Thymus (tissue), 11 donors: ENCODE measurements around the gene UGT1A8. TPM values are rescaled to one million over a fixed set of nuclear protein-coding genes. Genes with fewer than 3 reads are reported as not detected.
"Not testable (repeated sequence)": the region's sequence is repeated elsewhere in the genome, so short reads cannot be mapped to it uniquely, and the experiment has no call there.

Experiments
- DNase-seq, 9 donors: peaks; one replicate each; pipeline ENCODE4 v3.0.0-alpha.2; 2013; ENCODE audit warnings: low spot score in 9 of 9, low read depth in 6 of 9, missing footprints in 1 of 9
- H3K27ac ChIP-seq, 2 donors: one replicate each; pipeline ENCODE4 v1.5.1; 2013; ENCODE audit warnings: control low read depth in 1 of 2, low read depth in 1 of 2, low read length in 1 of 2, mild to moderate bottlenecking in 1 of 2, moderate library complexity in 1 of 2
- H3K27me3 ChIP-seq, 2 donors: one replicate each; pipeline ENCODE4 v1.5.1; 2013; ENCODE audit warnings: low read length in 1 of 2; ENCODE audit not compliant: control insufficient read depth in 2 of 2, insufficient read depth in 1 of 2
- H3K36me3 ChIP-seq, 2 donors: one replicate each; pipeline ENCODE4 v1.5.1; 2013; ENCODE audit warnings: low read length in 1 of 2, mild to moderate bottlenecking in 1 of 2, moderate library complexity in 1 of 2; ENCODE audit not compliant: control insufficient read depth in 2 of 2, insufficient read depth in 2 of 2
- H3K4me1 ChIP-seq, 2 donors: one replicate each; pipeline ENCODE4 v1.5.1; 2013; ENCODE audit warnings: low read length in 2 of 2; ENCODE audit not compliant: control insufficient read depth in 2 of 2, insufficient read depth in 2 of 2
- H3K4me3 ChIP-seq, 2 donors: one replicate each; pipeline ENCODE4 v1.5.1; 2013; ENCODE audit warnings: low read length in 2 of 2, control low read depth in 1 of 2, mild to moderate bottlenecking in 1 of 2
- H3K9me3 ChIP-seq, 2 donors: one replicate each; pipeline ENCODE4 v1.5.1; 2013; ENCODE audit warnings: low read length in 1 of 2, mild to moderate bottlenecking in 1 of 2; ENCODE audit not compliant: control insufficient read depth in 2 of 2, insufficient read depth in 1 of 2
- WGBS: extraction: QIAGEN DNeasy Blood & Tissue Kit; methylation state at CpG from one replicate; pipeline ENCODE4 v1.1.7; 2013; 5-methylcytosine and 5-hydroxymethylcytosine counted together
- polyA plus RNA-seq: library from polyadenylated mRNA; stranded (reverse); fragments of 200-250 nt; gene quantifications from one replicate; pipeline ENCODE4 v1.2.3, GENCODE V29; 2013
- total RNA-seq: library from RNA; stranded (reverse); fragments of 120-200 nt; gene quantifications from one replicate; pipeline ENCODE4 v1.2.4, GENCODE V29; 2013
- donor health status: healthy.

Gene UGT1A8
- total and polyA plus RNA-seq, 2 donors: 0.24 to 2.6 TPM

GRCh38 chr2:233621863-233622262, 4.4 kb downstream of the UGT1A8 start:
- H3K36me3 ChIP-seq, H3K9me3 ChIP-seq, H3K4me1 ChIP-seq, H3K27ac ChIP-seq, H3K27me3 ChIP-seq, H3K4me3 ChIP-seq, DNase-seq: not testable (repeated sequence)
- WGBS: 96% methylated on average over 5 of the region's 5 CpGs

- 79% methylated on average over 5 of the region's 5 CpGs for WGBS
- H3K36me3 ChIP-seq: no peaks in the 10 kb centered on the region
These were observed 10.0 kb downstream of the UGT1A8 start for GRCh38 chr2:233627331-233628025.

GRCh38 chr2:233636306-233636705, 18.9 kb downstream of the UGT1A8 start, which contains the start of gene UGT1A10:
Gene UGT1A10, plus strand, starts transcription at chr2:233636448. Its CDS starts 75 bp downstream, at chr2:233636523.
- H3K27ac ChIP-seq, DNase-seq, H3K9me3 ChIP-seq, H3K4me3 ChIP-seq, H3K36me3 ChIP-seq, H3K27me3 ChIP-seq, H3K4me1 ChIP-seq: not testable (repeated sequence)
- WGBS: 96% methylated on average over 10 of the region's 10 CpGs

More at GRCh38 chr2:233627331-233628025, 10.0 kb downstream of the UGT1A8 start:
- H3K27ac ChIP-seq: no peak overlapping the region
- no peaks in the 10 kb centered on the region for H3K9me3 ChIP-seq
- no peaks in the 10 kb centered on the region for H3K27me3 ChIP-seq
- no peaks in the 10 kb centered on the region for H3K4me1 ChIP-seq
- H3K4me3 ChIP-seq: no peak overlapping the region
- no peak for DNase-seq

GRCh38 chr2:233638836-233639235, 21.4 kb downstream of the UGT1A8 start:
- Histone ChIP-seq H3K36me3 (no peaks in the 10 kb centered on the region), H3K4me3 (no peak overlapping the region), H3K27me3 (no peaks in the 10 kb centered on the region), H3K27ac (peak overlapping the region in 1 of 2 donors; percentile 69), H3K9me3 (no peaks in the 10 kb centered on the region), H3K4me1 (peaks cover 0 to 2% of the 10 kb centered on the region in 2 donors)
- WGBS: 73% methylated on average over 5 of the region's 5 CpGs
- DNase-seq: no peak

- Histone ChIP-seq H3K27ac (peak overlapping the region in 1 of 2 donors; percentile 30), H3K36me3 (no peaks in the 10 kb centered on the region), H3K4me3 (no peak overlapping the region), H3K9me3 (no peaks in the 10 kb centered on the region), H3K4me1 (peaks cover 0 to 2% of the 10 kb centered on the region in 2 donors), H3K27me3 (no peaks in the 10 kb centered on the region)
- no peak for DNase-seq
These were observed 22.4 kb downstream of the UGT1A8 start for GRCh38 chr2:233639860-233640259.

GRCh38 chr2:233643128-233643527, 25.7 kb downstream of the UGT1A8 start:
- 92% methylated on average over 1 of the region's 1 CpG for WGBS

GRCh38 chr2:233646033-233646432, 28.6 kb downstream of the UGT1A8 start:
- not testable (repeated sequence) for H3K27me3 ChIP-seq, H3K4me3 ChIP-seq, DNase-seq, H3K27ac ChIP-seq, H3K4me1 ChIP-seq, H3K36me3 ChIP-seq, H3K9me3 ChIP-seq
- 96% methylated on average over 3 of the region's 3 CpGs for WGBS

More at GRCh38 chr2:233643128-233643527, 25.7 kb downstream of the UGT1A8 start:
- H3K27ac ChIP-seq: no peak overlapping the region
- peaks cover 0 to 2% of the 10 kb centered on the region in 2 donors for H3K4me1 ChIP-seq
- H3K27me3 ChIP-seq: no peaks in the 10 kb centered on the region
- H3K36me3 ChIP-seq: no peaks in the 10 kb centered on the region
- no peak overlapping the region for H3K4me3 ChIP-seq
- DNase-seq: no peak
- peaks cover 0 to 9% of the 10 kb centered on the region in 2 donors for H3K9me3 ChIP-seq

- Histone ChIP-seq H3K9me3 (peaks cover 0 to 2% of the 10 kb centered on the region in 2 donors), H3K27me3 (no peaks in the 10 kb centered on the region), H3K36me3 (no peaks in the 10 kb centered on the region), H3K4me3 (no peak overlapping the region), H3K4me1 (no peaks in the 10 kb centered on the region), H3K27ac (peak overlapping the region in 1 of 2 donors; percentile 23)
- 87% methylated on average over 4 of the region's 4 CpGs for WGBS
- peak in 1 of 9 donors; percentile 15 for DNase-seq
These were observed 33.5 kb downstream of the UGT1A8 start for GRCh38 chr2:233650981-233651380.

GRCh38 chr2:233651430-233651829, 34.0 kb downstream of the UGT1A8 start:
- Histone ChIP-seq H3K4me1 (no peaks in the 10 kb centered on the region), H3K27ac (peak overlapping the region in 1 of 2 donors; percentile 32), H3K9me3 (no peaks in the 10 kb centered on the region), H3K36me3 (no peaks in the 10 kb centered on the region), H3K4me3 (no peak overlapping the region), H3K27me3 (no peaks in the 10 kb centered on the region)
- WGBS: 94% methylated on average over 2 of the region's 2 CpGs
- no peak for DNase-seq
